K562 (cell line): ENCODE measurements around the gene IGLON5. TPM values are rescaled to one million over a fixed set of nuclear protein-coding genes. Genes with fewer than 3 reads are reported as not detected.

Source experiments
- CBX8 ChIP-seq: fragments of 200-600 bp; sonication (generic); IDR thresholded peaks from 2 replicates; pipeline ENCODE4 v1.6.1; 2012; ENCODE audit warnings: borderline replicate concordance, mixed run types, low read depth, mild to moderate bottlenecking, moderate library complexity, mixed read lengths, low read length, control low read depth, inconsistent platforms; ENCODE audit not compliant: poor library complexity, severe bottlenecking; ENCODE audit errors: extremely low read depth
- EGR1 ChIP-seq: fragments of 450-650 bp; conservative IDR thresholded peaks from 2 replicates; pipeline ENCODE4 v1.6.1; 2017; ENCODE audit warnings: mild to moderate bottlenecking
- ETV1 ChIP-seq: fragments of 450-650 bp; conservative IDR thresholded peaks from 2 replicates; pipeline ENCODE4 v1.6.1; 2016; ENCODE audit warnings: missing genetic modification characterization, control low read depth, low read depth, missing compliant biosample characterization
- IRF9 ChIP-seq: fragments of 450-650 bp; IDR thresholded peaks from 2 replicates; pipeline ENCODE4 v1.6.1; 2016; ENCODE audit warnings: missing biosample characterization, missing genetic modification characterization
- MEIS2 ChIP-seq: fragments of 450-650 bp; IDR thresholded peaks from 2 replicates; pipeline ENCODE4 v1.6.1; 2014; ENCODE audit warnings: mild to moderate bottlenecking; ENCODE audit not compliant: partially characterized antibody
- NCOA4 ChIP-seq: fragments of 450-650 bp; IDR thresholded peaks from 2 replicates; pipeline ENCODE4 v1.6.1; 2018; ENCODE audit warnings: mild to moderate bottlenecking; ENCODE audit not compliant: partially characterized antibody
- PTRF ChIP-seq: fragments of 450-650 bp; IDR thresholded peaks from 2 replicates; pipeline ENCODE4 v1.6.1; 2016; ENCODE audit warnings: mild to moderate bottlenecking, missing genetic modification characterization, missing compliant biosample characterization
- TCF3 ChIP-seq: sonication (generic); formaldehyde crosslinking; IDR thresholded peaks from 2 replicates; pipeline ENCODE4 v1.4.0; 2020; ENCODE audit warnings: mild to moderate bottlenecking, missing genetic modification reagents
- TRIM24 ChIP-seq, 2 experiments: fragments of 450-650 bp; IDR thresholded peaks; 2 replicates each; pipeline ENCODE4 v1.6.1; 2016
- ZC3H4 ChIP-seq: sonication (generic); formaldehyde crosslinking; IDR thresholded peaks from 2 replicates; pipeline ENCODE4 v1.9.0; 2021; ENCODE audit warnings: missing genetic modification reagents, borderline replicate concordance
- ZNF146 ChIP-seq: IDR thresholded peaks from one replicate; pipeline ENCODE4 v1.6.1; 2018; ENCODE audit warnings: missing compliant biosample characterization; ENCODE audit not compliant: unreplicated experiment
- ZNF175 ChIP-seq: fragments of 200-800 bp; sonication (Bioruptor generic); IDR thresholded peaks from 2 replicates; pipeline ENCODE4 v1.6.1; 2016; ENCODE audit warnings: low read depth, mild to moderate bottlenecking, missing genetic modification characterization, missing compliant biosample characterization
- ZNF584 ChIP-seq: fragments of 200-800 bp; sonication (Bioruptor generic); IDR thresholded peaks from 2 replicates; pipeline ENCODE4 v1.6.1; 2016; ENCODE audit warnings: low read depth, mild to moderate bottlenecking, missing genetic modification characterization, missing compliant biosample characterization
- ZNF644 ChIP-seq: fragments of 200-800 bp; sonication (Bioruptor generic); IDR thresholded peaks from 2 replicates; pipeline ENCODE4 v1.6.1; 2016; ENCODE audit warnings: low read depth, missing genetic modification characterization, missing compliant biosample characterization
- ZSCAN32 ChIP-seq: fragments of 450-650 bp; formaldehyde crosslinking; IDR thresholded peaks from 2 replicates; pipeline ENCODE4 v1.4.0; 2020; ENCODE audit warnings: mild to moderate bottlenecking, moderate library complexity
- polyA plus RNA-seq, 8 experiments: library from polyadenylated mRNA; depleted of rRNA in 4 of 8; stranded (reverse) in 5 of 8; unstranded in 3 of 8; fragments of >200 nt; fragmentation: Nextera tagmentation in 2 of 8; fragmentation: Illumina TruSeq in 1 of 8; extraction: Ambion mirVana in 2 of 8; extraction: Trizol in 1 of 8; gene quantifications; 2 replicates each; pipeline versions ENCODE4 v1.2.1 to v1.2.3, GENCODE V29; 2011 to 2014; ENCODE audit warnings: inconsistent platforms in 1 of 8, missing spikeins in 1 of 8
- total RNA-seq, 7 experiments: library from RNA; depleted of rRNA in 6 of 7; stranded (reverse); fragments of >200 nt in 6 of 7; fragmentation: Illumina TruSeq in 2 of 7; extraction: Trizol in 2 of 7; gene quantifications; 2 replicates each; pipeline versions ENCODE4 v1.2.1 to v1.2.3, GENCODE V29; 2011 to 2021; ENCODE audit warnings: low replicate concordance in 1 of 7
- TF ChIP-seq, protein P1 (sequence below), 2 experiments: fragments of 450-650 bp; IDR thresholded peaks; 2 replicates each; pipeline ENCODE4 v1.6.1; 2018; ENCODE audit warnings: mild to moderate bottlenecking in 2 of 2, low read depth in 1 of 2; ENCODE audit not compliant: partially characterized antibody in 2 of 2
- TF ChIP-seq, protein P2 (sequence below): sonication (generic); formaldehyde crosslinking; IDR thresholded peaks from 2 replicates; pipeline ENCODE4 v1.8.0; 2022; ENCODE audit warnings: missing genetic modification reagents, mild to moderate bottlenecking, borderline replicate concordance
- TF ChIP-seq, protein P3 (sequence below): sonication (generic); formaldehyde crosslinking; IDR thresholded peaks from 2 replicates; pipeline ENCODE4 v1.8.0; 2022; ENCODE audit warnings: mild to moderate bottlenecking, missing genetic modification reagents
- TF ChIP-seq, protein P4 (sequence below), 2 experiments: IDR thresholded peaks; 2 replicates each; pipeline ENCODE4 v1.6.1; 2011; ENCODE audit warnings: borderline replicate concordance in 1 of 2, control low read depth in 1 of 2, low read depth in 1 of 2, low read length in 1 of 2, mild to moderate bottlenecking in 1 of 2, mixed read lengths in 1 of 2, moderate library complexity in 1 of 2; ENCODE audit not compliant: insufficient read depth in 1 of 2, insufficient read length in 1 of 2, poor library complexity in 1 of 2, severe bottlenecking in 1 of 2; ENCODE audit errors: extremely low read depth in 1 of 2

The IGLON5 gene
- total and polyA plus RNA-seq, 9 of the 15 experiments (the other 6 are each of a cell fraction or from before 2014, with no cell fraction given): 0.03 to 0.22 (median 0.14) TPM; not detected in 2

GRCh38 chr19:51339313-51339686 is 27.9 kb downstream of the IGLON5 start (continued):
- TF ChIP-seq, protein P1, sequence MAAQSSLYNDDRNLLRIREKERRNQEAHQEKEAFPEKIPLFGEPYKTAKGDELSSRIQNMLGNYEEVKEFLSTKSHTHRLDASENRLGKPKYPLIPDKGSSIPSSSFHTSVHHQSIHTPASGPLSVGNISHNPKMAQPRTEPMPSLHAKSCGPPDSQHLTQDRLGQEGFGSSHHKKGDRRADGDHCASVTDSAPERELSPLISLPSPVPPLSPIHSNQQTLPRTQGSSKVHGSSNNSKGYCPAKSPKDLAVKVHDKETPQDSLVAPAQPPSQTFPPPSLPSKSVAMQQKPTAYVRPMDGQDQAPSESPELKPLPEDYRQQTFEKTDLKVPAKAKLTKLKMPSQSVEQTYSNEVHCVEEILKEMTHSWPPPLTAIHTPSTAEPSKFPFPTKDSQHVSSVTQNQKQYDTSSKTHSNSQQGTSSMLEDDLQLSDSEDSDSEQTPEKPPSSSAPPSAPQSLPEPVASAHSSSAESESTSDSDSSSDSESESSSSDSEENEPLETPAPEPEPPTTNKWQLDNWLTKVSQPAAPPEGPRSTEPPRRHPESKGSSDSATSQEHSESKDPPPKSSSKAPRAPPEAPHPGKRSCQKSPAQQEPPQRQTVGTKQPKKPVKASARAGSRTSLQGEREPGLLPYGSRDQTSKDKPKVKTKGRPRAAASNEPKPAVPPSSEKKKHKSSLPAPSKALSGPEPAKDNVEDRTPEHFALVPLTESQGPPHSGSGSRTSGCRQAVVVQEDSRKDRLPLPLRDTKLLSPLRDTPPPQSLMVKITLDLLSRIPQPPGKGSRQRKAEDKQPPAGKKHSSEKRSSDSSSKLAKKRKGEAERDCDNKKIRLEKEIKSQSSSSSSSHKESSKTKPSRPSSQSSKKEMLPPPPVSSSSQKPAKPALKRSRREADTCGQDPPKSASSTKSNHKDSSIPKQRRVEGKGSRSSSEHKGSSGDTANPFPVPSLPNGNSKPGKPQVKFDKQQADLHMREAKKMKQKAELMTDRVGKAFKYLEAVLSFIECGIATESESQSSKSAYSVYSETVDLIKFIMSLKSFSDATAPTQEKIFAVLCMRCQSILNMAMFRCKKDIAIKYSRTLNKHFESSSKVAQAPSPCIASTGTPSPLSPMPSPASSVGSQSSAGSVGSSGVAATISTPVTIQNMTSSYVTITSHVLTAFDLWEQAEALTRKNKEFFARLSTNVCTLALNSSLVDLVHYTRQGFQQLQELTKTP (IDR thresholded peaks at IDR 0.05; ENCODE audit: low read depth in 1 of 2, partially characterized antibody in 2 of 2): peak in 1 of 2 experiments; percentile 64
- TF ChIP-seq MEIS2: no peak
- no peak for TF ChIP-seq PTRF (tag)
- TF ChIP-seq NCOA4: no peak
- TF ChIP-seq ETV1 (tag): no peak
- no peak for TF ChIP-seq EGR1
- TF ChIP-seq TRIM24 (IDR thresholded peaks at IDR 0.05): peak; percentile 26 to 54; a peak in 1 of 4 replicates
- TF ChIP-seq, protein P2, sequence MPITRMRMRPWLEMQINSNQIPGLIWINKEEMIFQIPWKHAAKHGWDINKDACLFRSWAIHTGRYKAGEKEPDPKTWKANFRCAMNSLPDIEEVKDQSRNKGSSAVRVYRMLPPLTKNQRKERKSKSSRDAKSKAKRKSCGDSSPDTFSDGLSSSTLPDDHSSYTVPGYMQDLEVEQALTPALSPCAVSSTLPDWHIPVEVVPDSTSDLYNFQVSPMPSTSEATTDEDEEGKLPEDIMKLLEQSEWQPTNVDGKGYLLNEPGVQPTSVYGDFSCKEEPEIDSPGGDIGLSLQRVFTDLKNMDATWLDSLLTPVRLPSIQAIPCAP: no peak
- no peak for TF ChIP-seq ZNF175 (CRISPR knock-in tag)
- no peak for TF ChIP-seq IRF9
- TF ChIP-seq ZSCAN32: no peak
- TF ChIP-seq ZNF584: no peak
- no peak for TF ChIP-seq ZNF146
- no peak for TF ChIP-seq CBX8
- no peak for TF ChIP-seq ZNF644 (tag)
- no peak for TF ChIP-seq TCF3 (CRISPR knock-in tag)
- TF ChIP-seq, protein P3, sequence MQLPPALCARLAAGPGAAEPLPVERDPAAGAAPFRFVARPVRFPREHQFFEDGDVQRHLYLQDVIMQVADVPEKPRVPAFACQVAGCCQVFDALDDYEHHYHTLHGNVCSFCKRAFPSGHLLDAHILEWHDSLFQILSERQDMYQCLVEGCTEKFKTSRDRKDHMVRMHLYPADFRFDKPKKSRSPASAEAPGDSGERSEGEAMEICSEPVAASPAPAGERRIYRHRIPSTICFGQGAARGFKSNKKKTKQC: no peak
- no peak for TF ChIP-seq ZC3H4 (CRISPR knock-in tag)
- TF ChIP-seq, protein P4, sequence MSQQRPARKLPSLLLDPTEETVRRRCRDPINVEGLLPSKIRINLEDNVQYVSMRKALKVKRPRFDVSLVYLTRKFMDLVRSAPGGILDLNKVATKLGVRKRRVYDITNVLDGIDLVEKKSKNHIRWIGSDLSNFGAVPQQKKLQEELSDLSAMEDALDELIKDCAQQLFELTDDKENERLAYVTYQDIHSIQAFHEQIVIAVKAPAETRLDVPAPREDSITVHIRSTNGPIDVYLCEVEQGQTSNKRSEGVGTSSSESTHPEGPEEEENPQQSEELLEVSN (IDR thresholded peaks at IDR 0.05; ENCODE audit: borderline replicate concordance in 1 of 2, extremely low read depth in 1 of 2, insufficient read depth in 1 of 2, insufficient read length in 1 of 2, low read depth in 1 of 2, low read length in 1 of 2, poor library complexity in 1 of 2, severe bottlenecking in 1 of 2): no peak
